ENCODE measurements around the gene GCFC2. TPM values are rescaled to one million over a fixed set of nuclear protein-coding genes. Genes with fewer than 3 reads are reported as not detected.

GCFC2 gene
- polyA plus RNA-seq, 2 of the 4 experiments (the other 2 are of a cell fraction), result 15.1 to 41.7 TPM

- Histone ChIP-seq H3K4me2 (no peak overlapping the region), H3K27ac (no peak overlapping the region), H3K4me3 (no peak overlapping the region), H3K9me3 (no peaks in the 10 kb centered on the region), H3K4me1 (peaks cover 5% of the 10 kb centered on the region; the same call in 1 of the 3 replicates)
- POLR2A ChIA-PET, result interaction anchor here (2.3 kb wide), 1 partner anchor 70 kb away, joined by 9 read pairs; the partner anchor contains the start of gene GCFC2
- CTCF ChIA-PET, result interaction anchor here (1.0 to 8.6 kb wide), 19 partner anchors 9 to 195 kb away, joined by 3 to 85 read pairs (median 7); no protein-coding TSS in a partner anchor
- TF ChIP-seq HOXA7 (CRISPR knock-in tag; IDR thresholded peaks at IDR 0.05), result no peak
- no peak for TF ChIP-seq CBX2 (IDR thresholded peaks at IDR 0.05; ENCODE audit: borderline replicate concordance, low read depth)
- no peak for TF ChIP-seq CTCF (IDR thresholded peaks at IDR 0.05)
- TF ChIP-seq PHF8 (IDR thresholded peaks at IDR 0.05; ENCODE audit: borderline replicate concordance, low read depth), result no peak
- TF ChIP-seq HOXB13 (CRISPR knock-in tag; IDR thresholded peaks at IDR 0.05; ENCODE audit: low read depth), result no peak
- no peak for TF ChIP-seq RFX5 (IDR thresholded peaks at IDR 0.05)
- TF ChIP-seq, protein P1, sequence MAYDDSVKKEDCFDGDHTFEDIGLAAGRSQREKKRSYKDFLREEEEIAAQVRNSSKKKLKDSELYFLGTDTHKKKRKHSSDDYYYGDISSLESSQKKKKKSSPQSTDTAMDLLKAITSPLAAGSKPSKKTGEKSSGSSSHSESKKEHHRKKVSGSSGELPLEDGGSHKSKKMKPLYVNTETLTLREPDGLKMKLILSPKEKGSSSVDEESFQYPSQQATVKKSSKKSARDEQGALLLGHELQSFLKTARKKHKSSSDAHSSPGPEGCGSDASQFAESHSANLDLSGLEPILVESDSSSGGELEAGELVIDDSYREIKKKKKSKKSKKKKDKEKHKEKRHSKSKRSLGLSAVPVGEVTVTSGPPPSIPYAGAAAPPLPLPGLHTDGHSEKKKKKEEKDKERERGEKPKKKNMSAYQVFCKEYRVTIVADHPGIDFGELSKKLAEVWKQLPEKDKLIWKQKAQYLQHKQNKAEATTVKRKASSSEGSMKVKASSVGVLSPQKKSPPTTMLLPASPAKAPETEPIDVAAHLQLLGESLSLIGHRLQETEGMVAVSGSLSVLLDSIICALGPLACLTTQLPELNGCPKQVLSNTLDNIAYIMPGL (CRISPR knock-in tag; IDR thresholded peaks at IDR 0.05; ENCODE audit: borderline replicate concordance), result no peak
- ATAC-seq, result no peak
- 96% methylated on average over 1 of the region's 1 CpG for WGBS (ENCODE audit: missing lambda C conversion rate)
- DNase-seq (ENCODE audit: low read depth in 1 of 2, low spot score in 1 of 2), result no peak
- FAIRE-seq, result no peak
Observed at GRCh38 chr2:75641587-75641986, 69.1 kb downstream of the GCFC2 start.

DNA sequence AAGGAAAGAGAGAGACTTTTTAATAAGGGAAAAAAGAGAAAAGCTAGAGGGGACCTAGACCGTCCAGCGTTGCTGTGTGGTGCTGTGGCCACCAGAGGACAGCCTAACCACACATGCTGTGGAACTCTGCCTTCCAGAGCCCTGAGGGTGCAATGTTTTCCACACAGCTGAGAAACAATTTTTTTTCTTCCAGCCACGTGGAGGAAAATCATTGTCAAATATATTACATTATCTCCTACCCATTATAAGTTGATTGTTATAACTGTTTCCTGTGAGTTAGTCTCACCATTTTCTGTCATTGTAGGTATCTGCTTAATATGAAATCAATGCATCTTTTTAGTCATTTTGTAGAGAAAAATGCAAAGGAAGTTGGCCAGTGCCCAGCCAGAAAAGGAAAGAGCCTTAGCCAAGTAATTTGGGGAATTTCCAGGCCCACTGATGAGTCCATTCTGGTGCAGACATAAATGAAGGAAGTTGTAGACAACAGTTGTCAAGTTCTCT is 70.0 kb downstream of the GCFC2 start:
- ChIA-PET CTCF (interaction anchor here (0.6 to 8.6 kb wide), 28 partner anchors 10 to 779 kb away, joined by 3 to 85 read pairs (median 5); no protein-coding TSS in a partner anchor), POLR2A (interaction anchor here (2.3 kb wide), 1 partner anchor 71 kb away, joined by 9 read pairs; the partner anchor contains the start of gene GCFC2)
- Histone ChIP-seq H3K9me3 (no peaks in the 10 kb centered on the region), H3K4me1 (no peaks in the 10 kb centered on the region), H3K27ac (no peak overlapping the region), H3K4me2 (no peak overlapping the region), H3K4me3 (no peak overlapping the region)
- ATAC-seq (peak; percentile 92 to 97), DNase-seq (ENCODE audit: low read depth in 1 of 2, low spot score in 1 of 2) (peak; percentile 60 to 62), FAIRE-seq (no peak)
- 0% methylated on average over 3 of the region's 3 CpGs for WGBS (ENCODE audit: missing lambda C conversion rate)
- no peak for TF ChIP-seq HOXB13 (CRISPR knock-in tag; IDR thresholded peaks at IDR 0.05; ENCODE audit: low read depth)
- TF ChIP-seq CTCF (IDR thresholded peaks at IDR 0.05), result peak; percentile 98
- peak; percentile 88 to 94 for TF ChIP-seq RAD21 (conservative IDR thresholded peaks at IDR 0.05 in 1 of 2, IDR thresholded peaks at IDR 0.05 in 1 of 2)
- TF ChIP-seq BHLHE40 (IDR thresholded peaks at IDR 0.05; ENCODE audit: low read depth, low read length), result no peak
- TF ChIP-seq CHD2 (IDR thresholded peaks at IDR 0.05; ENCODE audit: low read length, partially characterized antibody), result no peak
- TF ChIP-seq, protein P2, sequence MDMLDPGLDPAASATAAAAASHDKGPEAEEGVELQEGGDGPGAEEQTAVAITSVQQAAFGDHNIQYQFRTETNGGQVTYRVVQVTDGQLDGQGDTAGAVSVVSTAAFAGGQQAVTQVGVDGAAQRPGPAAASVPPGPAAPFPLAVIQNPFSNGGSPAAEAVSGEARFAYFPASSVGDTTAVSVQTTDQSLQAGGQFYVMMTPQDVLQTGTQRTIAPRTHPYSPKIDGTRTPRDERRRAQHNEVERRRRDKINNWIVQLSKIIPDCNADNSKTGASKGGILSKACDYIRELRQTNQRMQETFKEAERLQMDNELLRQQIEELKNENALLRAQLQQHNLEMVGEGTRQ (IDR thresholded peaks at IDR 0.05), result no peak
- 0 out of 2 replicates have a peak, but pooled peaks have one; percentile 27 for TF ChIP-seq MAX (IDR thresholded peaks at IDR 0.05)
- no peak for TF ChIP-seq MAZ (IDR thresholded peaks at IDR 0.05; ENCODE audit: borderline replicate concordance, low read depth, low read length)
- TF ChIP-seq SMC3 (IDR thresholded peaks at IDR 0.05), result peak; percentile 84

Measured in A549 (cell line).